A673 (cell line): ENCODE data around the gene SLIT3. TPM values are rescaled to one million over a fixed set of nuclear protein-coding genes. Genes with fewer than 3 reads are reported as not detected.

Experiments used
- BruUV-seq: library from RNA; stranded (reverse); fragments of 400-500 nt; replicated peaks from 2 replicates; lab custom pipeline; 2021; lab: Mats Ljungman, UMichigan
- CTCF ChIA-PET: fragments of 300-600 bp; sonication (Branson Sonifier 250); formaldehyde crosslinking; loops from one replicate; lab custom pipeline; 2022; ENCODE audit warnings: antibody characterized with exemption; lab: Charles Lee
- POLR2A ChIA-PET: fragments of 300-600 bp; sonication (Branson Sonifier 250); formaldehyde crosslinking; loops from one replicate; lab custom pipeline; 2022; ENCODE audit warnings: antibody characterized with exemption; ENCODE audit not compliant: low non-redundant PET; lab: Charles Lee
- DNase-seq: peaks from one replicate; pipeline ENCODE4 v3.0.0-alpha.2; 2015; ENCODE audit warnings: low spot score
- H3K27ac ChIP-seq: fragments of 200-600 bp; sonication (generic); 2 replicates; pipeline ENCODE4 v1.5.1; 2016; ENCODE audit warnings: mixed run types, low read depth, mild to moderate bottlenecking, mixed read lengths, antibody characterized with exemption, low read length; ENCODE audit not compliant: poor library complexity, severe bottlenecking
- H3K27me3 ChIP-seq: fragments of 200-600 bp; sonication (generic); replicated peaks from 2 replicates; pipeline ENCODE4 v1.6.1; 2017; ENCODE audit warnings: mixed run types, low read depth, mild to moderate bottlenecking, mixed read lengths, antibody characterized with exemption, low read length; ENCODE audit not compliant: insufficient read depth, poor library complexity
- H3K36me3 ChIP-seq: fragments of 200-600 bp; sonication (generic); 2 replicates; pipeline ENCODE4 v1.6.1; 2016; ENCODE audit warnings: mixed run types, mild to moderate bottlenecking, mixed read lengths, antibody characterized with exemption, low read length; ENCODE audit not compliant: insufficient read depth, poor library complexity, severe bottlenecking
- H3K4me1 ChIP-seq: fragments of 200-600 bp; sonication (generic); 2 replicates; pipeline ENCODE4 v1.6.1; 2017; ENCODE audit warnings: mixed run types, mild to moderate bottlenecking, mixed read lengths, antibody characterized with exemption, low read length; ENCODE audit not compliant: insufficient read depth, poor library complexity, severe bottlenecking
- H3K4me3 ChIP-seq: fragments of 200-600 bp; sonication (generic); 2 replicates; pipeline ENCODE4 v1.5.1; 2016; ENCODE audit warnings: low read depth, mixed run types, mild to moderate bottlenecking, mixed read lengths, low read length; ENCODE audit not compliant: poor library complexity, severe bottlenecking
- H3K9me3 ChIP-seq: fragments of 200-600 bp; sonication (generic); 2 replicates; pipeline ENCODE4 v1.6.1; 2016; ENCODE audit warnings: mixed run types, low read depth, mild to moderate bottlenecking, mixed read lengths, antibody characterized with exemption, low read length; ENCODE audit not compliant: poor library complexity, severe bottlenecking
- CTCF ChIP-seq: fragments of 300-800, 200-600 bp; sonication (generic); conservative IDR thresholded peaks from 2 replicates; pipeline ENCODE4 v1.5.1; 2017; ENCODE audit warnings: low read depth, mild to moderate bottlenecking, antibody characterized with exemption, low read length, moderate library complexity, mixed read lengths
- EZH2 ChIP-seq: fragments of 200-600 bp; sonication (generic); IDR thresholded peaks from 2 replicates; pipeline ENCODE4 v1.6.1; 2017; ENCODE audit warnings: borderline replicate concordance, low read depth, mild to moderate bottlenecking, mixed read lengths, antibody characterized with exemption, low read length; ENCODE audit not compliant: poor library complexity, severe bottlenecking
- intact Hi-C: fragments of 100-400 bp; cut with micrococcal nuclease; formaldehyde crosslinking; loops from one replicate; pipeline ENCODE4 v1.10.0; 2022; ENCODE audit not compliant: unreplicated experiment
- total RNA-seq: library from RNA; stranded (reverse); gene quantifications from 2 replicates; pipeline ENCODE4 v1.2.3, GENCODE V29; 2021

Gene SLIT3
- total RNA-seq, 1 experiment from 2014 or later = not detected

- Histone ChIP-seq H3K4me3 (no peak overlapping the region), H3K27me3 (peaks cover 38% of the 10 kb centered on the region), H3K4me1 (no peaks in the 10 kb centered on the region), H3K36me3 (no peaks in the 10 kb centered on the region), H3K9me3 (no peaks in the 10 kb centered on the region), H3K27ac (no peak overlapping the region)
- no peak for DNase-seq
- ChIA-PET POLR2A (no interaction called here), CTCF (no interaction called here)
- no TSS peak for BruUV-seq
- no peak for TF ChIP-seq CTCF
- no peak for TF ChIP-seq EZH2
- intact Hi-C loops = no loop called here
These were observed 529.9 kb downstream of the SLIT3 start for GRCh38 chr5:168770996-168771395.

GRCh38 chr5:168770036-168770498 is 530.9 kb downstream of the SLIT3 start:
- H3K36me3 ChIP-seq = no peaks in the 10 kb centered on the region
- BruUV-seq = no TSS peak
- H3K27me3 ChIP-seq = peaks cover 43% of the 10 kb centered on the region
- POLR2A ChIA-PET = no interaction called here
- CTCF ChIA-PET = no interaction called here
- no peak for DNase-seq
- no peak overlapping the region for H3K27ac ChIP-seq
- TF ChIP-seq CTCF (no peak), EZH2 (no peak)
- H3K4me3 ChIP-seq = no peak overlapping the region
- H3K4me1 ChIP-seq = no peaks in the 10 kb centered on the region
- intact Hi-C loops = no loop called here
- no peaks in the 10 kb centered on the region for H3K9me3 ChIP-seq

- intact Hi-C loops = no loop called here
- Histone ChIP-seq H3K4me3 (no peak overlapping the region), H3K4me1 (no peaks in the 10 kb centered on the region), H3K36me3 (no peaks in the 10 kb centered on the region), H3K27me3 (peaks cover 42% of the 10 kb centered on the region), H3K9me3 (no peaks in the 10 kb centered on the region), H3K27ac (no peak overlapping the region)
- CTCF ChIA-PET = no interaction called here
- BruUV-seq = no TSS peak
- no peak for DNase-seq
- TF ChIP-seq EZH2 (no peak), CTCF (no peak)
- POLR2A ChIA-PET = no interaction called here
These were observed 532.8 kb downstream of the SLIT3 start for GRCh38 chr5:168768172-168768571.
